Stimulated activated CD4-positive, alpha-beta T cell treated with anti-CD3 and anti-CD28 coated beads, Interleukin-2, amount 100 ng/mL, for 24 hours (primary cell): ENCODE data around the gene C14orf93.

ENCODE experiments used
- DNase-seq, 2 donors: peaks; one replicate each; pipeline ENCODE4 v3.0.0-alpha.2; 2020

C14orf93 gene

DNA sequence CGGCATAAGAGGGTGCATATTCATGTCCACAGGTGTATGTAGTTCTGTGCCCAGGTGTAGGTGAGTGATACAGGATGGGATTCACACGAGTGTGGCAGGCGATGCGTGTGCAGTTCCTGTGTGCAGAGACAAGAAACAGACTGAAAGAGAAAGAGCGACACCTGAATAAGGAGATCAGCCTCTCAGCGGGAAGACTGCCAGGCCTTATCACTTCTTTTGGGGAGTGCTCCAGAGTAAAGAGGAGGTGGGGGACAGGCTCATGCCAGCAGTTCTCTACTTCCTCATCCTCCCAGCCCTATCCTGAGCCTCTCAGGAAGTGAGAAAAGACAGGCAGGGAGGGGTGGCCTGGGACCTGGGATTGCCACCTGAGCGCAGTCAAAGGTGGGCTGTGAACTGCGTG is 34.9 kb upstream of the C14orf93 start:
- DNase-seq: no peak

DNA sequence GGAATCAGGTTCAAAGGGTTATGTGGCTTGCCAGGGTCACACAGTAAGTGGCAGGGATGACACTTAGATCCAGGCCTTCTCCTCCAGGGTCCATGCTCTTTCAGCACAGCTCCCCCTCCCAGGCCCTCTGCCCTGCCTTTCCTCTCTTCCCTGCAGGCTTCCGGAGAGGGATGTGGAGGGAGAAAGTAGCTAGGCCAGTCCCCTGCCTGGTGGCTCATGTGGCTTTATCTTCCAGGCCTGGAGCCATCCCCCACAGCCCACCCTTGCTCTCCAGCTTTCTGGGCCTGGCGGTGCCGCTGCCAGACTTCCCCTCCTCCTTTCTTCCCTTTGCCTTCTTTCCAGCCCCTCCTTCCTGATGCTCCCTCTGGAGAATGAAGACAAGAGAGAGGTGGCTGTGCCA is 33.8 kb upstream of the C14orf93 start:
- DNase-seq: no peak

- DNase-seq: no peak
Observed at GRCh38 chr14:23043145-23043544, 33.2 kb upstream of the C14orf93 start.

GRCh38 chr14:23042162-23042965 is 32.4 kb upstream of the C14orf93 start, which contains the start of gene PSMB11:
Gene PSMB11 (plus strand): TSS chr14:23042212. CDS start chr14:23042226, 14 bp downstream.
- no peak for DNase-seq

GRCh38 chr14:23041729-23042128 is 31.8 kb upstream of the C14orf93 start:
- DNase-seq: no peak

DNA sequence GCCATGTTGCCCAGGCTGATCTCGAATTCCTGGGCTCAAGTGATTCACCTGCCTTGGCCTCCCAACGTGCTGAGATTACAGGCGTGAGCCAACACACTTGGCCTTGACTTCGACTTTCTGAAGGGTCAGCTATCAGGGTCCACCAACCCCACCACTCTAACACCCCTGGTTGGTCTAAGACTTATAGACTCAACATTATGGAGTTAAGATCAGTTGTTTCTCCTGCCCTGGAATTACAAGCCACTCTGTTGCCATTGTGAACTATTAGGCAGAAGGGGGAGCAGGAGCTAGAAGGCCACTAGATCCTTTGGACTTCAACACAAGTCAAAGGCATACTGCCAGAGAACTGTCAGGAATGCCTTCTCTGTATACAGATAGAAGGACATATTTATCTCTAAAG is 30.2 kb upstream of the C14orf93 start:
- DNase-seq: no peak

DNA sequence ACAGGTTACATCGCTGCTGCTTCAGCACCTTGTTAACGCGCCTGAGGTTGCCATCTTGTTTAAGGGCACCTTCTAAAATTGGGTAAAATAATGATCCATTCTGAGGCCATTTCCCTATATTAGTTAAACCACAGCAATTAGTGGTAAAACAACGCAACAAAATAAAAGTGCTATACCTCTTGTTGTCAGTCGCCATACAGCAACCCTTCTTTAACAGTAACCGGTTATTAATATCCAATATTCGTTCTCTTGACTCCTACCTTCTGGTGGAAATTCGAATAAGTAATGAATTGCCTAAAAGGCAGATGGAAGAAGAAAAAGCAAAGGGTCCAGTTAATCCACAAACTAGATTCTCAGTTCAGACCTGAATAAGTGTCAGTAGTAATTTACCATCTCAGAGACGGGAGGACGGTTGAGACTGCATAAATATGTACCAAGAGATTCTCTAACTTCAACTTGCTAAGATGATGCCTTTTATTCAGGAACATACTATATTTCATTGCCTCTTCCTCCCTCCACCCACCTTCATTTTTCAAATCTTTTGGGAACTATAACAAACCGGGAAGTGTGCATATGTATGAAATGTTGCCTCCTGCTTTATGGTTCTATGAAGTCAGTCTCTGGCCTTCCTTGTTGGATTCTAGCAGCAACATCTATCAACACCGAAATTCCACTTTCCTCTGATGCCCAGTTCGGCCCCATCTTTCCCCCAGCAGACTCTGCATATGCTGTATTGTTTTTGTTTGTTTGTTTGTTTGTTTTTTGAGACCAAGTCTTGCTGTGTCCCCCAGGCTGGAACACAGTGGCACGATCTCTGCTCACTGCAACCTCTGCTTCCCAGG is 25.6 kb upstream of the C14orf93 start:
- no peak for DNase-seq

DNA sequence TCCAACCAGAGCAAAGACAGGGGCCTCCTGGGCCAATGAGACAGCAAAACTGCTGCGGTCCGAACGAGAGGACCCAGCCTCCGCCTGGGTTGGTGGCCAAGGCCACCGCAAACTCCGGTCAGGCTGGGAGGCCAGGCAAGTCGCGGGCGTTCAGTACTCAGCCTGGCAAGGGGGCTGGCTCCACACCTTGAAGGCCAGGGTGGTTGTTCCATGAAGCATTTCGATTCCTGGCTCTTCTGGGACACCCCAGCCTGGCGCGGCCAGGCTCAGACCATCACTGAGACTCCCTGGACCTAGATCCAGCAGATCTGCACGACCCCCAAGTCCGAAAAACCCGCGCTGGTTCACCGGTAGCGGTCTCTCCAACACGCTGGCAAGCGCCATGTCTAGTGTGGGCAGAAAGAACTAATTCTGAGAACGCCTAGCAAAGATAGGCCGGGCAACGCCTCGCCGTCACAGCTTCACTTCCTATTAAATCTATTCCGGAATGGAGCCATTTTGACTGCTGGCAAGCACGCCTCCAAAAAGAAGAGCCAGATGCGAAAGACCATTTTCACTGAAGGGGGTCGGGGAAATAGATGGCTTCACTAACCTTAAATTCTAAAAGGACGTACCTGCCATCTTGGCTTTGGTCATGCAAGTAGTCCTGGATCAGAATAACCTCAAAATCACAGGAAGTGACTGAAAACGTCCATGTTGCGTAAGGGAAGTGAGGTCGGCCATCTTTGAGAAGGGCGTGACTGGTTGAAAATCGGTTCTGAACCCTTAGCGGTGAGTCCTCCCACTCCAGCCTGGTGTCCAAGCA is 24.8 kb upstream of the C14orf93 start, which contains the start of gene PSMB5:
Gene PSMB5, minus strand, starts transcription at position 403 of the 805 bp plus-strand sequence. Its CDS starts 19 bp downstream, at position 384.
- peak; percentile 83 to 88 for DNase-seq

- DNase-seq: no peak
Observed at GRCh38 chr14:23033801-23034497, 24.0 kb upstream of the C14orf93 start.

GRCh38 chr14:23033251-23033727 is 23.3 kb upstream of the C14orf93 start:
- no peak for DNase-seq

DNA sequence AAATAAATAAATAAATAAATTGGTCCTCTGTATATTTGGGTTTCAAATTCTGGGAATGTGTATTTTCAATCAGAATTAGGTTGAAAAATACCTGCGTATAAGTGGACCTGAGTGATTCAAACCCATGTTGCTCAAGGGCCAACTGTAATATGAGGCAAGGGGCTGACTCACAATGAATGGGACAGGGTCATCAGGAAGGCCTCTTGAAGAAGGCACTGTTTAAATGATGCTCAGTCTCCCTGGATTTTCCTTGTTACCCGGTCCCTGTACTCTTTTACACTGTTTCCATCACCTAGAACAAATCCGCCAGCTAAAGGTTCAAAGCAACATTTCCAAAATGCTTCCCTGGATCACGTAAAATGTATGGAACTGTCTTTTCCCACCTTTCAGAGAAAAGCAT is 21.0 kb upstream of the C14orf93 start:
- no peak for DNase-seq

GRCh38 chr14:23028799-23029198 is 18.9 kb upstream of the C14orf93 start:
- DNase-seq: no peak

GRCh38 chr14:23025151-23025814 is 15.3 kb upstream of the C14orf93 start:
- DNase-seq: peak in 1 of 2 donors; percentile 37

GRCh38 chr14:23024612-23025075 is 14.7 kb upstream of the C14orf93 start:
- no peak for DNase-seq

GRCh38 chr14:23023795-23024152 is 13.8 kb upstream of the C14orf93 start:
- DNase-seq: no peak

- DNase-seq: no peak
Observed at GRCh38 chr14:23023022-23023794, 13.3 kb upstream of the C14orf93 start.

- DNase-seq: no peak
Observed at GRCh38 chr14:23021889-23022442, 12.0 kb upstream of the C14orf93 start.

- no peak for DNase-seq
Observed at GRCh38 chr14:23021434-23021833, 11.5 kb upstream of the C14orf93 start.

GRCh38 chr14:23020143-23021128 is 10.5 kb upstream of the C14orf93 start:
- no peak for DNase-seq
